DND-41 (cell line): Measurements from ENCODE around the gene TEDC1.

Source experiments
- ATAC-seq: fragments of 200-7000 bp; cut with Tn5 transposase; 3 replicates; pipeline ENCODE4 v1.9.1; 2021; ENCODE audit warnings: low read depth; ENCODE audit not compliant: insufficient read depth
- DNase-seq: peaks from one replicate; pipeline ENCODE4 v3.0.0-alpha.2; 2020
- H2AFZ ChIP-seq: 2 replicates; pipeline ENCODE4 v1.6.0; 2012; ENCODE audit warnings: low read depth, low read length
- H3K27ac ChIP-seq: 2 replicates; pipeline ENCODE4 v1.5.1; 2012; ENCODE audit warnings: low read length, inconsistent platforms
- H3K27me3 ChIP-seq: fragments of 200-600 bp; sonication (generic); 2 replicates; pipeline ENCODE4 v1.6.0; 2012; ENCODE audit warnings: low read length, mild to moderate bottlenecking, inconsistent platforms; ENCODE audit not compliant: insufficient read depth, poor library complexity
- H3K36me3 ChIP-seq: 2 replicates; pipeline ENCODE4 v1.5.1; 2012; ENCODE audit warnings: low read length, inconsistent platforms; ENCODE audit not compliant: insufficient read depth
- H3K4me1 ChIP-seq: 2 replicates; pipeline ENCODE4 v1.5.1; 2012; ENCODE audit warnings: mild to moderate bottlenecking, low read length; ENCODE audit not compliant: insufficient read depth
- H3K4me2 ChIP-seq: 2 replicates; pipeline ENCODE4 v1.6.0; 2012; ENCODE audit warnings: mild to moderate bottlenecking, moderate library complexity, low read length, inconsistent platforms; ENCODE audit not compliant: insufficient read depth
- H3K4me3 ChIP-seq, 2 experiments: fragments of 200-600 bp in 1 of 2; shearing (Covaris generic) in 1 of 2; 2 replicates each; pipeline ENCODE4 v1.5.1; 2012 to 2016; ENCODE audit warnings: inconsistent platforms in 2 of 2, low read length in 2 of 2, mild to moderate bottlenecking in 2 of 2, low read depth in 1 of 2, moderate library complexity in 1 of 2
- H3K79me2 ChIP-seq: 2 replicates; pipeline ENCODE4 v1.6.0; 2012; ENCODE audit warnings: low read length, inconsistent platforms; ENCODE audit not compliant: insufficient read depth
- H3K9ac ChIP-seq: 2 replicates; pipeline ENCODE4 v1.6.0; 2012; ENCODE audit warnings: low read depth, mild to moderate bottlenecking, inconsistent platforms, low read length, moderate library complexity
- H3K9me3 ChIP-seq: 2 replicates; pipeline ENCODE4 v1.5.1; 2012; ENCODE audit warnings: low read length, moderate library complexity, mild to moderate bottlenecking, inconsistent platforms; ENCODE audit not compliant: insufficient read depth, severe bottlenecking
- H4K20me1 ChIP-seq: 2 replicates; pipeline ENCODE4 v1.6.0; 2012; ENCODE audit warnings: low read length; ENCODE audit not compliant: insufficient read depth
- CTCF ChIP-seq: IDR thresholded peaks from 2 replicates; pipeline ENCODE4 v1.5.1; 2012; ENCODE audit warnings: borderline replicate concordance, low read length, moderate library complexity, mild to moderate bottlenecking; ENCODE audit not compliant: poor library complexity, severe bottlenecking; ENCODE audit errors: extremely low read depth
- EZH2 ChIP-seq: IDR thresholded peaks from 3 replicates; pipeline ENCODE4 v1.6.1; 2012; ENCODE audit warnings: borderline replicate concordance, low read depth, mild to moderate bottlenecking, moderate library complexity, low read length, inconsistent platforms; ENCODE audit not compliant: severe bottlenecking

TEDC1 gene

GRCh38 chr14:105507247-105507646 lies 16.2 kb downstream of the TEDC1 start:
- Histone ChIP-seq H3K27me3 (peaks cover 7% of the 10 kb centered on the region), H3K4me1 (no peaks in the 10 kb centered on the region), H3K79me2 (no peaks in the 10 kb centered on the region), H3K4me2 (no peak overlapping the region), H4K20me1 (peaks cover 3% of the 10 kb centered on the region), H3K9me3 (no peaks in the 10 kb centered on the region), H3K4me3 (no peak overlapping the region), H3K36me3 (no peaks in the 10 kb centered on the region), H3K27ac (no peak overlapping the region), H2AFZ (no peak overlapping the region), H3K9ac (no peak overlapping the region)
- no peak for DNase-seq
- no peak for TF ChIP-seq CTCF
- no peak for TF ChIP-seq EZH2
- ATAC-seq: no peak

- no peak overlapping the region for H2AFZ ChIP-seq
- no peak overlapping the region for H3K4me2 ChIP-seq
- DNase-seq: no peak
- TF ChIP-seq CTCF (no peak), EZH2 (no peak)
- no peaks in the 10 kb centered on the region for H3K36me3 ChIP-seq
- H4K20me1 ChIP-seq: peaks cover 3% of the 10 kb centered on the region; the same call in 1 of the 2 replicates
- H3K9ac ChIP-seq: no peak overlapping the region
- H3K27ac ChIP-seq: no peak overlapping the region
- no peaks in the 10 kb centered on the region for H3K4me1 ChIP-seq
- H3K27me3 ChIP-seq: peaks cover 11% of the 10 kb centered on the region
- no peak overlapping the region for H3K4me3 ChIP-seq
- no peaks in the 10 kb centered on the region for H3K9me3 ChIP-seq
- no peak for ATAC-seq
- H3K79me2 ChIP-seq: no peaks in the 10 kb centered on the region
These were observed 17.0 kb downstream of the TEDC1 start for GRCh38 chr14:105508069-105508468.

GRCh38 chr14:105508601-105509000 lies 17.6 kb downstream of the TEDC1 start:
- TF ChIP-seq EZH2 (no peak), CTCF (no peak)
- no peaks in the 10 kb centered on the region for H3K79me2 ChIP-seq
- no peak overlapping the region for H3K27ac ChIP-seq
- peaks cover 11% of the 10 kb centered on the region for H3K27me3 ChIP-seq
- H3K9ac ChIP-seq: no peak overlapping the region
- peaks cover 3% of the 10 kb centered on the region; the same call in 1 of the 2 replicates for H4K20me1 ChIP-seq
- no peak for ATAC-seq
- no peaks in the 10 kb centered on the region for H3K36me3 ChIP-seq
- no peaks in the 10 kb centered on the region for H3K4me1 ChIP-seq
- H3K4me3 ChIP-seq: no peak overlapping the region
- no peaks in the 10 kb centered on the region for H3K9me3 ChIP-seq
- no peak for DNase-seq
- no peak overlapping the region for H3K4me2 ChIP-seq
- no peak overlapping the region for H2AFZ ChIP-seq

- Histone ChIP-seq H3K79me2 (no peaks in the 10 kb centered on the region), H3K9me3 (peaks cover 5% of the 10 kb centered on the region)
- TF ChIP-seq CTCF: no peak
- no peak for TF ChIP-seq EZH2
These were observed 26.1 kb downstream of the TEDC1 start for GRCh38 chr14:105517096-105517495.

More at GRCh38 chr14:105517096-105517495, 26.1 kb downstream of the TEDC1 start:
- Histone ChIP-seq H3K27me3 (peaks cover 4% of the 10 kb centered on the region), H3K36me3 (no peaks in the 10 kb centered on the region), H3K4me1 (no peaks in the 10 kb centered on the region), H3K27ac (no peak overlapping the region), H3K4me2 (no peak overlapping the region), H2AFZ (no peak overlapping the region), H4K20me1 (no peaks in the 10 kb centered on the region), H3K4me3 (no peak overlapping the region), H3K9ac (no peak overlapping the region)
- DNase-seq (no peak), ATAC-seq (no peak)
